Testis (tissue), 2 donors: ENCODE measurements around the gene AP3M1.

Experiments
- CTCF ChIP-seq, 3 experiments: fragments of 450-650 bp in 2 of 3; fragments of 200-600 bp in 1 of 3; sonication (generic) in 1 of 3; IDR thresholded peaks; one replicate each; pipeline ENCODE4 v1.5.1; 2016 to 2019; ENCODE audit warnings: antibody characterized with exemption in 3 of 3, mild to moderate bottlenecking in 2 of 3, moderate library complexity in 1 of 3
- POLR2A ChIP-seq: fragments of 450-650 bp; IDR thresholded peaks from one replicate; pipeline ENCODE4 v1.6.1; 2017; ENCODE audit warnings: antibody characterized with exemption, mild to moderate bottlenecking, moderate library complexity

GRCh38 chr10:74150990-74151878 lies 606 bp upstream of the AP3M1 start, which contains the start of gene ADK:
- TF ChIP-seq CTCF (IDR thresholded peaks at IDR 0.05): peak in 1 of 3 experiments; percentile 21
- no peak for TF ChIP-seq POLR2A
